H7 (cell line): ENCODE data around the gene GABRG3. TPM values are rescaled to one million over a fixed set of nuclear protein-coding genes. Genes with fewer than 3 reads are reported as not detected.

Experiments used
- DNase-seq: peaks from one replicate; pipeline ENCODE4 v3.0.0; 2012
- H3K27me3 ChIP-seq: 2 replicates; pipeline ENCODE4 v1.6.0; 2011; ENCODE audit warnings: mild to moderate bottlenecking, low read length; ENCODE audit not compliant: control insufficient read depth, insufficient read depth
- H3K36me3 ChIP-seq: replicated peaks from 2 replicates; pipeline ENCODE4 v1.5.1; 2011; ENCODE audit warnings: low read length; ENCODE audit not compliant: control insufficient read depth, insufficient read depth
- H3K4me3 ChIP-seq: 2 replicates; pipeline ENCODE4 v1.5.1; 2011; ENCODE audit warnings: low read depth, mild to moderate bottlenecking, control low read depth, low read length, moderate library complexity; ENCODE audit not compliant: insufficient read depth
- total RNA-seq: library from RNA; depleted of rRNA; stranded (reverse); fragments of >200 nt; shearing (Covaris generic); gene quantifications from 2 replicates; pipeline ENCODE4 v1.2.3, GENCODE V29; 2014; rRNA removed

The GABRG3 gene
- 0.42 and 1.2 TPM in 2 replicates for total RNA-seq

DNA sequence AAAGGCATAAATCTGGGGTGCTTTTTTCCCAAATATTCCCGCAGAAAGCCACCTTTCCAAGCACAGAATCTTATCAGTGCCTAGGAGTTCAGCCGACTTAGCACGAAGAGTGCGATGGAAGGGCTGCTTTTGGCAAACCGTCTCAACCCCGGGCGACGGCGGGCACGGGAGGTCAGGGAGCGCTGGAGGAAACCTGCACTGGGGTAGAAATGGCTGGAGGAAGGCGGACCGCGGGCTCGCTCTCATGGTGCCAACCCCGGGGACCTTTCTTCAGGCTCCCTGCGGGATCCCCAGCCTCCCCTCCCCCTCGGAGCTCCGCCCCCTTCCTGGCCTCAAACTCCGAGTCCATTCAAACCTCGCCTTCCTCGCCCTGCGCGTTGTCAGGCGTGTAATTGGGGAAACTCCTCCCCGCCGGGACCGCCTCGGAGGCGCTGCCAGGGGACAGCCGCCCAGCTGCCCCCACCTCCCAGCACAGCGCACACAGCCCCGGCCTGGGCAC lies at the start of gene GABRG3:
Gene GABRG3, plus strand, starts transcription at position 470 of the 499 bp plus-strand sequence.
- peak within 1 kb of the TSS; percentile 51 for H3K4me3 ChIP-seq
- peak; percentile 89 for DNase-seq
- peaks cover 48% of the 10 kb centered on the region for H3K27me3 ChIP-seq
- H3K36me3 ChIP-seq: no peaks in the 10 kb centered on the region

DNA sequence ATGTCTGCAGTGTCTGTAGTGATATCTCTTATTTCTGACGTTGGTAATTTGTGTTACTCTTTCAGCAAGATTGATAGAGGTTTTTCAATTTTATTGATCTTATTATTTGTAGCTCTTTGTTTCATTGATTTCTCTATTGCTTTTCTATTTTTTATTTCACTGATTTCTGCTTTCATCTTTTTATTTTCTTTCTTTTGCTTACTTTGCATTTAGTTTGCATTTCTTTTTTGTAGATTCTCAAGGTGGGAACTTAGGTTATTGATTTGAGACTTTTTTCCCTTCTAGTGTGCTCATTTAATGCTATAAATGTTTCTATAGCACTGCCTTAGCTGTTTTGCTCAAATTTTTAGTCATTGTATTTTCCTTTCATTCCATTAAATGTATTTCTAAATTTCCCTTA lies 49.5 kb upstream of the GABRG3 start:
- Histone ChIP-seq H3K36me3 (no peaks in the 10 kb centered on the region), H3K4me3 (no peak overlapping the region), H3K27me3 (no peaks in the 10 kb centered on the region)
- no peak for DNase-seq

DNA sequence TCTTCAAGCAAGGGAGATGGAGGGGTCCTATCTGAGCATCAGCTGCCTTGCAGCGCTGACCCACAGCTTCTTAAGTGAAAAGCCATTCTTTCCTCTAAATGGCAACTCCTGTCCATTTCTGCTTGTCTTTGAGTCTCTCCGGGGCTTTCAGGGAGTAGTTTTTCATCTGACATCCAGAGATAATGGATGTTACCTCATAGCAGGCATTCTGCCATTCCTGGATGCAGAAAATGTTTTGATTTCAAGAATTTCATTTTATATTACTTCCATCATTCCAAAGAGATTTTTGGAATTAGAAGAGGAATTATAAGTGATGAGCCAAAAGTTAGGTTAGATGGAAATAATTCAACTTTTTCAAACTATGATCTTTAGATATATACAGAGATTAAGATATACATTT lies 44.9 kb upstream of the GABRG3 start:
- H3K27me3 ChIP-seq: no peaks in the 10 kb centered on the region
- H3K4me3 ChIP-seq: no peak overlapping the region
- no peaks in the 10 kb centered on the region for H3K36me3 ChIP-seq
- no peak for DNase-seq

DNA sequence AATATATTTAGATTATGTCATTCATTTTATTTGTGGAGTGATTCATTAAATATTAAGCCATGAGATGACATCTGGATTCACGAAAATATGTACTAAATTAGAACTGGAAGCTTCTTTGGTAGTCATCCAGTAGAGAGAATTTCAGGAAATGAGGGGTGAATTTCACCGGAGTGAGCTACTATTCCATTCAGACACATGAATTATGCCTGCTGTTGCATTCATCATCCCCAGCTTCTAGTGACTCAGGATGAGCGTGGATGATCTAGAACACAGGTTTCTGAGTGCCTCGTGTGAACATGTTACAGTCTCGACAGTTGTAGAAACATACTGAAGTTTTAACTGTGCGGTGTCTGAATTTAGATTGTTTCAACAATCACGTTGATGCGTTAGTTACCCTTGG lies 42.9 kb upstream of the GABRG3 start:
- no peak for DNase-seq
- no peak overlapping the region for H3K4me3 ChIP-seq
- H3K27me3 ChIP-seq: no peaks in the 10 kb centered on the region
- H3K36me3 ChIP-seq: no peaks in the 10 kb centered on the region

DNA sequence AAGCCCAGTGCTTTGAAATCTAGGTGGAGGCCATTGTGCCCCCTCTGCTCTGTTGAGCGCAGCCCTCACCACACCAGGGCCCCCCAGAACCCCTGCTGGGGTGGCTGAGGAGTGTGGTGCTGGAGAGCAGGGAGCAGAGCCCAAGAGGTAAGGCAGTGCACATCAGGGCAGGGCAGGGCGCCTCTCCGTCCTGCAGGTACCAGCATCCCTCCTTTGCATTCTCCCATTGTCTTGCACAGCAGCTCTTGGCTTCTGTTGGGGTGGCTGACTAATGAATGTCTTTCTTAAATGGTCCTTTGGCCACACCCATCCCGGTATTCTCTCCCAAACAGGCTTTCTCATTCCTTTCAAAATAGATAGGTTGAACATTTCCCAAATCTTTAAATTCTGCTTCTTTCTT lies 41.4 kb upstream of the GABRG3 start:
- H3K4me3 ChIP-seq: no peak overlapping the region
- no peak for DNase-seq

DNA sequence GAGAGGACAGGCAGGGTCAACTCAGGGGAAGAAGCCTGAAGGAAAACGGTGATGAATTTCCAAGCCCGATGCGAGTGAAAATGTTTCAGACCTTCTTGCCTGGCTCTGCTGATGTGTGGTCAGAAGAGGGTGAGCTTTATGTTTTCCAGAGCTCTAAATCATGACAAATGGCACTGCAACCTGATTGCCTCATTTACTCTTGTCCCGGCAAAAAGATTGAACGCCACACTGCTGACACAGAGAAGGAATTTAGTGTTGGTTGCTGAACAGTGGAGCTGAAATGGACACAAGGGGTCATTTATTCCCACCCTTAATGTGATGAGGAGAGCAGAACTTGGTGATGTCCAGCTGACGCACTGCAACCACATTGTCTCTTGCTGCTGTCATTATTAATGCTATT lies 36.1 kb upstream of the GABRG3 start:
- Histone ChIP-seq H3K4me3 (no peak overlapping the region), H3K36me3 (no peaks in the 10 kb centered on the region; the same call in none of the 2 replicates), H3K27me3 (no peaks in the 10 kb centered on the region)
- no peak for DNase-seq

More for the DNA sequence above, 41.4 kb upstream of the GABRG3 start:
- no peaks in the 10 kb centered on the region for H3K36me3 ChIP-seq
- no peaks in the 10 kb centered on the region for H3K27me3 ChIP-seq

DNA sequence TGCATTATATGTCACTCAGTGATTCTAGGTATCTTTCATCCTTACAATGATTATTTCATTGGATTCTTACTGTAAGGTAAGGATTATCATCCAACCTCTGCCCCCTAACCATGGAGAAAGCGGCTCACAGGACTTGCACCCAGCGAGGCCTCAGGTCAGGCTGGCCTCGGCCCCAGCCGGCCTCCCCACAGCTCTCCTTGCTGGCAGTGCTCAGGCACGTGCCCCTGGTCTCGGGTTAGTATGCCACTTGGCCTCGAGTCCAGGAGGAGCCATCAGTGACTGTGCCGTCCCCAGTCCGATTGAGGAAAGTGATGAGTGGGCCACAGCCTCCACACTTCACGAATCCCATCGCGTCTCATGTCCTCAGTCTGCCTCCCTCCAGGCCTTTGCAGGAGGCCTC lies 35.7 kb upstream of the GABRG3 start:
- no peak overlapping the region for H3K4me3 ChIP-seq
- DNase-seq: no peak
- H3K36me3 ChIP-seq: no peaks in the 10 kb centered on the region; the same call in none of the 2 replicates
- H3K27me3 ChIP-seq: no peaks in the 10 kb centered on the region

DNA sequence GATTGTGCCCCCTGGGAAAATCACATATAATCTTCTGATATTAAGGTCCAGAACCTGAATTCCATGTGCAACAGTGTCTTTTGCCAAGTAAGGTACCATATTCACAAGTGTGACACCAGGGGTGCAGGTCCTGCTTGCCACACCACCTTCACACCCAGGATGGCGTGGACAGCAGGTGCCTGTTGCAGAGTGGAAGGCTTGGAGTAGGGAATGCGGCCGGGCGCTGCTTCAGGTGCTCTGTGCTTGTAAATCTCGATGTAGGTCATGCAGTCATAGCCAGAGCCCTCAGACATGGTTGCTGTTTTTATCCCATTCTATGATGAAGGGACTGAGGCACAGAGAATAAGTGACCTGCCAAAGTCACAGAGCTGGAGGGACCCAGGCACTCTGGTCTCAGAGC lies 34.5 kb upstream of the GABRG3 start:
- no peaks in the 10 kb centered on the region; the same call in none of the 2 replicates for H3K36me3 ChIP-seq
- no peak for DNase-seq
- no peak overlapping the region for H3K4me3 ChIP-seq
- no peaks in the 10 kb centered on the region for H3K27me3 ChIP-seq

DNA sequence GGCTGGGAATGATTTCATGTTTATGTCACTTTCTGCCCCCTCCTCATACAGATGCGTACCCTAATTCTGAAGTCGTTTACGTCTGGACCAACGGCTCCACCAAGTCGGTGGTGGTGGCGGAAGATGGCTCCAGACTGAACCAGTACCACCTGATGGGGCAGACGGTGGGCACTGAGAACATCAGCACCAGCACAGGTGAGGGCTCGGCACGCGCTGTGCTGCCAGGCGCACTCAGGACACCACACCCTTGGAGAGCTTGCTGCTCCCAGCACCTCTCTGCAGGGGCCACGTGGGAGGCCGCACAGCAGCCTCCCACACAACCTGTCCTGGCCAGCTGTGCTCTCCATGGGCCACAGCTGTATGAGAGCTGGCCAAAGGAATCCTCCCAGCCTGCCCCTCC lies 33.8 kb upstream of the GABRG3 start:
- Histone ChIP-seq H3K4me3 (no peak overlapping the region), H3K27me3 (no peaks in the 10 kb centered on the region), H3K36me3 (no peaks in the 10 kb centered on the region; the same call in none of the 2 replicates)
- no peak for DNase-seq

DNA sequence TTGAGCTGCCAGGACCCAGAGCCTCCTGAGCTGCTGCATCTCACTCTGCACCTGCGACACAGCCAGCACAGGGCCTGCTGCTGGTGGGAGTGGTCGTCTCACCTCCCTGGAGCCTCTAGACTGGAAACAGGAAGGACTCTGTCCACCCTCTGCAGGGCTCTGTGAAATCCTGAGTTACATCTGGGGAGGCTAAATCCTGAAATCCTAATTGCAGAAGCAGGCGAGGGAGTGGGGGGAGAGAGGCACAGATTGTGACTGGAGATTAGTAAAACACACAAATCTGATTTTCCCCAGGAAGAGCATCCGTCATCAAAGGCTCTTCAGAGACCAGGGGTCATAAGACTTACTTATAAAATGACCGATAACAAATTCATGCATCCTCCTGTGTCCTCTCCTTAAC lies 31.6 kb upstream of the GABRG3 start:
- no peak overlapping the region for H3K4me3 ChIP-seq
- H3K27me3 ChIP-seq: no peaks in the 10 kb centered on the region
- DNase-seq: no peak
- no peaks in the 10 kb centered on the region; the same call in none of the 2 replicates for H3K36me3 ChIP-seq

DNA sequence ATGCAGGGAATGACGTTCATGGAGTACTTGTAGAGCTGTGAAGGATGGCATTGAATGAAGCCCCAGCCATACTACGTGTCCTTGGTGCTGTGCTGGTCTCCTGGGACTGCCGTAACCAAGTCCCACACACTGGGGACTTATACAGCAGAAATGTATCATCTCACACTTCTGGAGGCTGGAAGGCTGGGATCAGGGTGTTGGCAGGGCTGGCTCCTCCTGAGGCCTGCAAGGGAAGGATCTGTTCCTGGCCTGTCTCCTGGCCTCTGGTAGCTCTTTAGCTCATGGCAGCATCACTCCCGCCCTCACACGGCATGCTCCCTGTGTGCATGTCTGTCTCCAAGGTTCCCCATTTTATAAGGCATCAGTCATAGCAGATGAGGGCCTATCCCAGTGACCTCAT lies 29.5 kb upstream of the GABRG3 start:
- Histone ChIP-seq H3K36me3 (no peaks in the 10 kb centered on the region; the same call in none of the 2 replicates), H3K27me3 (no peaks in the 10 kb centered on the region), H3K4me3 (no peak overlapping the region)
- DNase-seq: no peak

DNA sequence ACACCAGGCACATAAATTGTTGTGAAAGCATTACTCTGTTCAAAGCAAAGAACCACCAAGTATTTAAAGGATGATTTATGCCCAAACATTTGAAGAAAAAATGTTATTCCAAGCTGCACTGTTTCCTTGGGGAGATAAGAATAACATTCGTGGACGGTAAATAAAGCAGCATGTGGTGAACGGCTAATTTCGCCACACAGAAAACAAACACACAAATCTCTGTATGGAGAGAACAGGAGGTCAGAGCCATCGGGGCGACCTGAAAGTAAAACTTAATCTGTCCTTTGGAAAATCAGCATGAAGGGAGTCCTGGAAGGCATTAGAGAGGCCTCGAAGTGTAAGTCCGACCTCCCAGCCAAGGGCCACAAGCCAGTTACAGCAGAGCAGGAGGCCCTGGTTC lies 27.1 kb upstream of the GABRG3 start:
- no peak for DNase-seq
- Histone ChIP-seq H3K4me3 (no peak overlapping the region), H3K27me3 (no peaks in the 10 kb centered on the region), H3K36me3 (no peaks in the 10 kb centered on the region; the same call in none of the 2 replicates)

DNA sequence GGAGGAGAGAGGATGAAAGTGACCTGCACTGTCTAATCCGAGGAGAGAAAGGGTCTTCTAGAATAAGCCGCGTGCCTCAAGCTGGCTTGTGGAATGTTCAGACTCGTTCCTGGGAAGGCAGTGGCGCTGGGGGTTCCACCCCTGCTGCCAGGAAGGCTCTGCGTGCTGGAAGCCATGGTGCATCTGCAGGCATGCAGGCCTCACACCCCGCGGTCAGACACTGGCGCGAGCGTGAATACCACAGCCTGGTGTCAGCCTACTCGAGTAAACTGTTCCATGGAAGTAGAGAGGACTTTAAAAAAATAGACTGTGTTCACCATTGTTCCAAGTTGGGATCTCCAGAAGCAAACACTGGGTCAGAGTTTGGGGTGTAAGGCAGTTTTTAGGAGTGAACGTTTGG lies 25.9 kb upstream of the GABRG3 start:
- no peak overlapping the region for H3K4me3 ChIP-seq
- H3K36me3 ChIP-seq: no peaks in the 10 kb centered on the region
- H3K27me3 ChIP-seq: no peaks in the 10 kb centered on the region
- DNase-seq: no peak

DNA sequence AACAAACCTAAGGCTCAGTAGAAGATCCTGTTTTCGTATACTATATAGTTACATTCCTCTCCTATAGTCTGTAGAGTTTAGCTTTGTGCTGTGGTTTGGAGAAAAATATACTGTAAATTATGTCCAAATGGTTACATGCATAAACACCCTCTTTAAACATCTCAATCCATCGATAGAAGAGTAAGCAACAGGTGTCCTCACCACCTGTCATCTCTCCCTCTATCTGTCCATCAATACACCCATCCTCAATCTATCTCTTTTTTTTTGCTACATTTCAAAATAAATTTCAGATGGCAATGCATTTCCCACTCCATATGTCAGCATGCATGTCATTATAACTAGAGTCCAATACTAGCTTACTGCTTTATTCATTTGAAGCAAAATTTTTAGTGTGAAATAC lies 21.0 kb upstream of the GABRG3 start:
- H3K27me3 ChIP-seq: no peaks in the 10 kb centered on the region
- no peak overlapping the region for H3K4me3 ChIP-seq
- no peaks in the 10 kb centered on the region for H3K36me3 ChIP-seq
- DNase-seq: no peak

DNA sequence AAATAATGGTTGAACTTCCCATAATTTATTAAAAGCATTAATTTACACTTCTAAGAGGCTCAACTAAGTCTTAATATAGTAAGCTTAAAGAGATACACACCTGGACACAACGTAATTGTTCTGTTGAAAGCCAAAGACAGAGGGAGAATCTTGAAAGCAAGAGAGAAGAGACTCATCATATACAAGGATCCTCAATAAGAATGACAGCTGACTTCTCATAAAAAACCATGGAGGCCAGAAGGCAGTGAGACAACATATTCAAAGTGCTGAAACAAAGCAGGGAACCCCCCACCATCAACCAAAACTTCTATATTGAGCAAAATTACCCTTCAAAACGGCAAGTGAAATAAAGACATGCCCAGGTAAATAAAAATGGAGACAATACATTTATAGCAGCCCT lies 16.6 kb upstream of the GABRG3 start:
- H3K4me3 ChIP-seq: no peak overlapping the region
- no peaks in the 10 kb centered on the region for H3K36me3 ChIP-seq
- no peak for DNase-seq
- H3K27me3 ChIP-seq: no peaks in the 10 kb centered on the region

DNA sequence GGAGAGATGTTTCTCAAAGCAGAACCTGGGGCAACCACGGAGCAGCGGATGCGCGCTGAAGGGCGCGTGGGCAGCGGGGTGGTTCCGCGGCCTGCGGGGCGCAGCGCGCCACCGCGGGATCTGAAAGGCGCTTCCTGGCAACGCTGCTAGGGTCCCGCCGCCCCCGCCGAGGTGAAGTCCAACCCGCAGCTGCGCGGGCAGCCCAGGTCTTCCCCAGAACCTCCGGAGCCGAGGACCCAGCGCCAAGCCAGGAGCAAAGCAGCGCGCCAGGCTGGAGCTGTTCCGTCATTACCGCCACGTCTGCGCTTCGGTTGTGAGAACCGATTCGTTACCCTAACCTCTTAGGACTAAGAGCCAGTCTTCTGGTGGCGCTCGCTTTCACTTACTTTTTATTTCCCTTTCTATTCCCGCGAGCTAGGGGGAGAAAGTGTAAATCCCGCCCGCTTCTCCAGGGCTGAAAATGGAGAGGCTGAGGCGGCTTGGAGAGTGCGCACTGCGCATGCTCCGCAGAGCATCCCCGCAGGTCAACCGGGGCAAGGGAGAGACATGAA lies 3.2 kb upstream of the GABRG3 start:
- Histone ChIP-seq H3K4me3 (peak overlapping the region; percentile 41), H3K27me3 (peaks cover 45% of the 10 kb centered on the region)

More for the DNA sequence above, 3.2 kb upstream of the GABRG3 start:
- peak; percentile 88 for DNase-seq
- H3K36me3 ChIP-seq: no peaks in the 10 kb centered on the region
